ENCODE measurements around the gene SLC13A2. TPM values are rescaled to one million over a fixed set of nuclear protein-coding genes. Genes with fewer than 3 reads are reported as not detected.

SLC13A2 gene
- total RNA-seq, 4 donors from 2014 or later: not detected

DNA sequence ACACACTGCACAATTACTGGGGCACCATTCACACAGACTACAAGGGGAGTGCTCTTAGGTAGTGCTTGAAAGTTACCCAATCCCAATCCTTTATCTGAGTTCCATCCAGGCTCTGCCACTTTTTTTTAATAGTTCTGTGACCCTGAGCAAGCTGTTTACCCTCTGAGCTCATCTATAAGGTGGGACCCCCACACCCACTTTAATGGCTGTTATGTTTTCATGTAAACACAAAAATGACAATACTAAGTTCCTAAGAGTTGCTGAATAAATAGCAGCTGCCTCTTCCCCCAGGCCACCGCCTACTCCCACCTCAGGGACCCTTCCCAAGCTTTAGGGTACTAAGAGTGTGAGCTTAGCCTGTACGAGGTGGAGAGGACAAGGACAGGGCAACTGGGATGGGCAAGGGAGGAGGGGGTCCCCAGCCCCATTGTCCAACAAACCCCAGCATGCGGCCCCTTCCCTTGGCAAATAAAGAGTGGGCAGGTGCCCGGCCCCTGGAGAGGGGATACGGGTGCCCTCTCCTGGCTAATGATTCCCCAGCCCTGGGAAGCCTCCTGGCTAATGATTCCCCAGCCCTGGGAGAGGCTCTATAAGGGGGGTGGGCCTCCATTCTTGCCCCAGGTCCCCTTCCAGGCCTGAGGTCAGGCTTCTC is 14.6 kb downstream of the SLC13A2 start:
- intact Hi-C loops (cut with DNase I; ENCODE audit: low total_unique reads): no loop called here
- H3K27me3 ChIP-seq: no peaks in the 10 kb centered on the region
- no peaks in the 10 kb centered on the region for H3K4me1 ChIP-seq
- no peak overlapping the region for H3K4me3 ChIP-seq
- TF ChIP-seq POLR2A (IDR thresholded peaks at IDR 0.05): no peak
- TF ChIP-seq, protein P1, sequence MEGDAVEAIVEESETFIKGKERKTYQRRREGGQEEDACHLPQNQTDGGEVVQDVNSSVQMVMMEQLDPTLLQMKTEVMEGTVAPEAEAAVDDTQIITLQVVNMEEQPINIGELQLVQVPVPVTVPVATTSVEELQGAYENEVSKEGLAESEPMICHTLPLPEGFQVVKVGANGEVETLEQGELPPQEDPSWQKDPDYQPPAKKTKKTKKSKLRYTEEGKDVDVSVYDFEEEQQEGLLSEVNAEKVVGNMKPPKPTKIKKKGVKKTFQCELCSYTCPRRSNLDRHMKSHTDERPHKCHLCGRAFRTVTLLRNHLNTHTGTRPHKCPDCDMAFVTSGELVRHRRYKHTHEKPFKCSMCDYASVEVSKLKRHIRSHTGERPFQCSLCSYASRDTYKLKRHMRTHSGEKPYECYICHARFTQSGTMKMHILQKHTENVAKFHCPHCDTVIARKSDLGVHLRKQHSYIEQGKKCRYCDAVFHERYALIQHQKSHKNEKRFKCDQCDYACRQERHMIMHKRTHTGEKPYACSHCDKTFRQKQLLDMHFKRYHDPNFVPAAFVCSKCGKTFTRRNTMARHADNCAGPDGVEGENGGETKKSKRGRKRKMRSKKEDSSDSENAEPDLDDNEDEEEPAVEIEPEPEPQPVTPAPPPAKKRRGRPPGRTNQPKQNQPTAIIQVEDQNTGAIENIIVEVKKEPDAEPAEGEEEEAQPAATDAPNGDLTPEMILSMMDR (IDR thresholded peaks at IDR 0.05): no peak
- no peak for DNase-seq
- no peak overlapping the region for H3K27ac ChIP-seq
- no peaks in the 10 kb centered on the region for H3K9me3 ChIP-seq
- no peaks in the 10 kb centered on the region for H3K36me3 ChIP-seq

DNA sequence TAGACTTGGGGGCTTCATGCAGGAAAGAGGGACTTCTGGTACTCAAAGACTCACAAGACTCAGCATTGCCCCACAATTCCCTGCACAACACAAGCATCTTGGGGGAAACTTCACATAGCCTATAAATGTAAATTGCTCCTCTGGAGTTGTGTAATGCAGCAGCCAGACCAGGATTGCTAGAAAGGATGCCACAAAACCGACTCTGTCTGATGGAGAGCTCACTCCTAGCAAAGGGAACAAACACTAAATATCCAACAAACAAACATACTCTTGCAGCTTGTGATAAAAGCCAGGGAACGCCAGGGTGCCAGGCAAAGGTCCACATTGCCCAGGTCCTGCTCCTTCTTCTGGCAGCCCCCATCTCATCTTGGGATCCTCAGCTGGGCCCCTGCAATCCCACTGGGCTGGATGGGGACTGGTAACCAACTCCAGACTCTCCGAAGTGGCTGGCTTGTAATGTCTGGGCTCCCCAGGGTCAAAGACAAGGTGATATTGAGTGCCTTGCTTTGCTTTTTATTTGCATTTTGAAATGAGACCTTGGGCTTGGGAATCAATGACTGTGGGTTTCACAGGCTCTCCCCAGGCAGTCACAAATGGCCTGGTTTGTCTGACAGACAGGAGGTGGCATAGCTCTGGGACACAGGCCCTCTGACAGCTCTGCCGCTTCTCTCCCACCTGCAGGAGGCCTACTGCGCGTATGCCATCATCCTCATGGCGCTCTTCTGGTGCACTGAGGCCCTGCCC is 15.3 kb downstream of the SLC13A2 start:
- TF ChIP-seq POLR2A (IDR thresholded peaks at IDR 0.05): no peak
- TF ChIP-seq, protein P1 (IDR thresholded peaks at IDR 0.05): no peak
- no peaks in the 10 kb centered on the region for H3K36me3 ChIP-seq
- H3K27ac ChIP-seq: no peak overlapping the region
- DNase-seq: no peak
- H3K4me1 ChIP-seq: no peaks in the 10 kb centered on the region
- no peak overlapping the region for H3K4me3 ChIP-seq
- intact Hi-C loops (cut with DNase I; ENCODE audit: low total_unique reads): no loop called here
- H3K9me3 ChIP-seq: no peaks in the 10 kb centered on the region
- no peaks in the 10 kb centered on the region for H3K27me3 ChIP-seq

DNA sequence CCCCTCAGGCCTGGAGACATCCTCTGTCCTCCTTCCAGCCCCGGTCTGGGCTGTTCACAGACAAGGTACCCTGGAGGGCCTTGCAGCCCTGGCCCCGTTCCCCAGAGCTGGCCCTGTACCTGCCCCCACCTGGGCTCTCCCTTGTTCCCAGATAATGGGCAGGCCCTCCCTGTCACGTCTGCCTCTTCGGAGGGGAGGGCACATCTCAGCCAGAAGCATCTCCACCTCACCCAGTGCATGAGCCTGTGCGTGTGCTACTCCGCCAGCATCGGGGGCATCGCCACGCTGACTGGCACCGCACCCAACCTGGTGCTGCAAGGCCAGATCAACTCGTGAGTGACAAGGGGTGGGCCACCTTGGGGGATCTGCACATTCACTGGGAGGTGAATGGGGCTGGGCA is 17.8 kb downstream of the SLC13A2 start:
- Histone ChIP-seq H3K4me1 (no peaks in the 10 kb centered on the region), H3K4me3 (no peak overlapping the region), H3K27me3 (no peaks in the 10 kb centered on the region), H3K27ac (no peak overlapping the region), H3K9me3 (no peaks in the 10 kb centered on the region), H3K36me3 (no peaks in the 10 kb centered on the region)
- no peak for TF ChIP-seq POLR2A (IDR thresholded peaks at IDR 0.05)
- TF ChIP-seq, protein P1 (IDR thresholded peaks at IDR 0.05): no peak
- DNase-seq: no peak
- intact Hi-C loops (cut with DNase I; ENCODE audit: low total_unique reads): no loop called here

DNA sequence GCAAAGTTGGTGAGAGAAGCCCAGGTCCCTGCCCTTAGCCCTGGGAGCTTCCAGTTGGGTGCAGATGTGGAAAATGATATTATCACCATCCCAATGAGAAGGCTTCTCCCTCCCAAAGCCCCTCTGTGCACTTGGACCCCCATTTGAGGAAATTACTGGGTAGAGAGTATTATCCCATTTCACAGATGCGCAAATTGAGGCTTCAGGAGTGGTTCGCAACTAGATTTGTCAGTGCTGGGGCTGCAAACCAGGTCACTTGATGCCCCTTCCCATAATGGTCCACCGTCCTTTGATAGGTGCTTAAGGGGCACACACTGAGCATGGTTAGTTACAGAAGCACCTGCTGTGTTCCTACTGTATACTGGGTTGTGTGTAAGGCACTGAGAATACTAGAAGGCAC is 18.4 kb downstream of the SLC13A2 start:
- DNase-seq: no peak
- Histone ChIP-seq H3K27ac (no peak overlapping the region), H3K36me3 (no peaks in the 10 kb centered on the region), H3K4me1 (no peaks in the 10 kb centered on the region), H3K27me3 (no peaks in the 10 kb centered on the region), H3K4me3 (no peak overlapping the region), H3K9me3 (no peaks in the 10 kb centered on the region)
- TF ChIP-seq, protein P1 (IDR thresholded peaks at IDR 0.05): no peak
- TF ChIP-seq POLR2A (IDR thresholded peaks at IDR 0.05): no peak
- intact Hi-C loops (cut with DNase I; ENCODE audit: low total_unique reads): no loop called here

Data from uterus (tissue), 4 donors.